HCT116 (cell line): ENCODE results near the gene RBM38.

Experiments used
- EGR1 ChIP-seq: IDR thresholded peaks from 2 replicates; pipeline ENCODE4 v1.6.1; 2012; ENCODE audit warnings: low read depth
- EZH2 ChIP-seq: fragments of 200-600 bp; sonication (generic); IDR thresholded peaks from 2 replicates; pipeline ENCODE4 v1.6.1; 2017; ENCODE audit warnings: antibody characterized with exemption, mixed run types
- EZH2phosphoT487 ChIP-seq: fragments of 200-600 bp; IDR thresholded peaks from 2 replicates; pipeline ENCODE4 v1.6.1; 2018; ENCODE audit warnings: antibody characterized with exemption, borderline replicate concordance
- FOSL1 ChIP-seq: IDR thresholded peaks from 2 replicates; pipeline ENCODE4 v1.6.1; 2012; ENCODE audit warnings: low read depth
- JUND ChIP-seq: IDR thresholded peaks from 2 replicates; pipeline ENCODE4 v1.6.1; 2012
- POLR2A ChIP-seq: IDR thresholded peaks from 2 replicates; pipeline ENCODE4 v1.7.0; 2011; ENCODE audit warnings: borderline replicate concordance; ENCODE audit not compliant: insufficient read depth, insufficient read length; ENCODE audit errors: extremely low read depth
- POLR2AphosphoS5 ChIP-seq: IDR thresholded peaks from 2 replicates; pipeline ENCODE4 v1.6.1; 2011; ENCODE audit warnings: mild to moderate bottlenecking, low read depth, low read length, moderate library complexity
- RAD21 ChIP-seq: IDR thresholded peaks from 2 replicates; pipeline ENCODE4 v1.6.1; 2012; ENCODE audit warnings: low read depth, mild to moderate bottlenecking
- SIN3A ChIP-seq: IDR thresholded peaks from 2 replicates; pipeline ENCODE4 v1.6.1; 2012; ENCODE audit warnings: low read depth
- TCF7L2 ChIP-seq: IDR thresholded peaks from 2 replicates; pipeline ENCODE4 v1.7.0; 2011; ENCODE audit warnings: borderline replicate concordance, inconsistent platforms; ENCODE audit not compliant: insufficient read depth, insufficient read length; ENCODE audit errors: extremely low read depth
- ZFX ChIP-seq: fragments of 450-650 bp; IDR thresholded peaks from 2 replicates; pipeline ENCODE4 v1.6.1; 2017
- ZNF274 ChIP-seq: fragments of 200-500 bp; sonication (Bioruptor generic); IDR thresholded peaks from 2 replicates; pipeline ENCODE4 v1.6.1; 2014; ENCODE audit warnings: mild to moderate bottlenecking, low read depth, low read length, inconsistent platforms
- TF ChIP-seq, protein P1 (sequence below), 3 experiments: fragments of 200-600 bp in 1 of 3; sonication (generic) in 1 of 3; IDR thresholded peaks in 2 of 3; conservative IDR thresholded peaks in 1 of 3; 2 replicates each; pipeline ENCODE4 v1.5.1; 2012 to 2017; ENCODE audit warnings: low read depth in 2 of 3, low read length in 2 of 3, antibody characterized with exemption in 1 of 3, borderline replicate concordance in 1 of 3, control low read depth in 1 of 3, mild to moderate bottlenecking in 1 of 3, mixed read lengths in 1 of 3, mixed run types in 1 of 3, moderate library complexity in 1 of 3; ENCODE audit not compliant: insufficient read depth in 1 of 3
- TF ChIP-seq, protein P2 (sequence below): IDR thresholded peaks from 2 replicates; pipeline ENCODE4 v1.6.1; 2012

DNA sequence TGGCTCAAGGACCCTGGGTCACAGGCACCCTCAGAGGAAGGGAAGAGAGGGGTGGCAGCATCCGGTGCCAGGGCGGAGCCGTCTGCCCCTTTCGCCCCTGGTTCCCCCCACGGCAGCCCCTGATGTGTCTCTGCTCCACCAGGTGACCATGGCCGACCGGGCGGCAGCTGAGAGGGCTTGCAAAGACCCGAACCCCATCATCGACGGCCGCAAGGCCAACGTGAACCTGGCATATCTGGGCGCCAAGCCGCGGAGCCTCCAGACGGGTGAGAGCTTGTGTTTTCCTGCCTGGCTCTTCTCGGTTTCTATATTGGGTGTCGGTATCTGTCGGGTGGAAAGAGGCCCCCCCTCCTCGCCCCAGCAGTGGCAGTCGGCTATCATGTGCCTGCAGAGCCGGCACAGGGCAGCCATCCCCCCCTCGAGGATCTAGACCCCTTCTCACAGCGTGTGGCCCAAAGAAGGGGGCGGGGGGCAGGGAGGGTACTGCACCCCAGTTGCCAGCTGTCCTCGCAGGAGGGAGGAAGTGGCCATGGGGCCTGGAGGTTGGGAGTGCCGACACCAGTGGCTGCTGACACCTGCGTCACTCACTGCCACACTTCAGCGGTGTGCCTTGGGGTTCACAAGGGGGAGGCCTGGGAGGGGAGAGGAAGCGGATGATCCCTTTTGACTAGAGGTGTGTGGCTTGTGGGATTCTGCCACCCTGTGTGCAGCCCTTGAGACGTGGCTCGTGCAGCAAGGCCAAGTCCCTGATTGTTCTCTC, 1.5 kb downstream of the RBM38 start:
- TF ChIP-seq RAD21 (no peak), EZH2 (no peak), EZH2phosphoT487 (no peak), EGR1 (no peak), POLR2A (no peak), ZNF274 (no peak), SIN3A (no peak), JUND (no peak), FOSL1 (no peak), TCF7L2 (no peak), ZFX (no peak), POLR2AphosphoS5 (no peak)
- TF ChIP-seq, protein P1, sequence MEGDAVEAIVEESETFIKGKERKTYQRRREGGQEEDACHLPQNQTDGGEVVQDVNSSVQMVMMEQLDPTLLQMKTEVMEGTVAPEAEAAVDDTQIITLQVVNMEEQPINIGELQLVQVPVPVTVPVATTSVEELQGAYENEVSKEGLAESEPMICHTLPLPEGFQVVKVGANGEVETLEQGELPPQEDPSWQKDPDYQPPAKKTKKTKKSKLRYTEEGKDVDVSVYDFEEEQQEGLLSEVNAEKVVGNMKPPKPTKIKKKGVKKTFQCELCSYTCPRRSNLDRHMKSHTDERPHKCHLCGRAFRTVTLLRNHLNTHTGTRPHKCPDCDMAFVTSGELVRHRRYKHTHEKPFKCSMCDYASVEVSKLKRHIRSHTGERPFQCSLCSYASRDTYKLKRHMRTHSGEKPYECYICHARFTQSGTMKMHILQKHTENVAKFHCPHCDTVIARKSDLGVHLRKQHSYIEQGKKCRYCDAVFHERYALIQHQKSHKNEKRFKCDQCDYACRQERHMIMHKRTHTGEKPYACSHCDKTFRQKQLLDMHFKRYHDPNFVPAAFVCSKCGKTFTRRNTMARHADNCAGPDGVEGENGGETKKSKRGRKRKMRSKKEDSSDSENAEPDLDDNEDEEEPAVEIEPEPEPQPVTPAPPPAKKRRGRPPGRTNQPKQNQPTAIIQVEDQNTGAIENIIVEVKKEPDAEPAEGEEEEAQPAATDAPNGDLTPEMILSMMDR (IDR thresholded peaks at IDR 0.05 in 2 of 3, conservative IDR thresholded peaks at IDR 0.05 in 1 of 3; ENCODE audit: borderline replicate concordance in 1 of 3, insufficient read depth in 1 of 3, low read depth in 2 of 3, low read length in 2 of 3), result no peak
- TF ChIP-seq, protein P2, sequence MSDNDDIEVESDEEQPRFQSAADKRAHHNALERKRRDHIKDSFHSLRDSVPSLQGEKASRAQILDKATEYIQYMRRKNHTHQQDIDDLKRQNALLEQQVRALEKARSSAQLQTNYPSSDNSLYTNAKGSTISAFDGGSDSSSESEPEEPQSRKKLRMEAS, result no peak
